NOMO-1 treated with DMSO at 0.1 percent for 48 hours (cell line): ENCODE measurements around the gene MIEF1.
"Not testable (repeated sequence)": the region's sequence is repeated elsewhere in the genome, so short reads cannot be mapped to it uniquely, and the experiment has no call there.

Source experiments
- DNase-seq: peaks from one replicate; lab custom pipeline; 2025; ENCODE audit not compliant: unreplicated experiment; lab: John Stamatoyannopoulos, UW

The MIEF1 gene

DNA sequence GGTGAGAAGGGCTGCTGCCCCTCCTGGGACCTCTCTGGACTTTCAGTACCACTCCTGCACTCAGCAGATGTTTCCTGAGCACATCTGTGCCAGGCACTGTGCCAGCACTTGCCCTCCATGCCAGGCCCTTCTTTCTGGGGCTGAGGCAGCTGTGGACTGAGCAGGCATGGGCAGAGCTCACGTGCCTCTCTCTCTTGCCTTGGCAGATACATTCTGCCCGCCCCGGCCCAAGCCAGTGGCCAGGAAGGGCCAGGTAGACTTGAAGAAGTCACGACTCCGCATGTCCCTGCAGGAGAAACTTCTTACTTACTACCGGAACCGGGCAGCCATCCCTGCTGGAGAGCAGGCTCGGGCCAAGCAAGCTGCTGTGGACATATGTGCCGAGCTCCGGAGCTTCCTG is 9.9 kb downstream of the MIEF1 start:
- DNase-seq, result no peak

DNA sequence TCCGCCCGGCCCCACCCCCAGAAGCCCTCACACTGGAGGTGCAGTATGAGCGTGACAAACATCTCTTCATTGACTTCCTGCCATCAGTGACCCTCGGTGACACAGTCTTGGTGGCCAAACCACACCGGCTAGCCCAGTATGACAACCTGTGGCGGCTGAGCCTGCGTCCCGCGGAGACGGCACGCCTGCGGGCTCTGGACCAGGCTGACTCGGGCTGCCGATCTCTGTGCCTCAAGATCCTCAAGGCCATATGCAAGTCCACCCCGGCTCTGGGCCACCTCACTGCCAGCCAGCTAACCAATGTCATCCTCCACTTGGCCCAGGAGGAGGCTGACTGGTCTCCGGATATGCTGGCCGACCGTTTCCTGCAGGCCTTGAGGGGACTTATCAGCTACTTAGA is 11.7 kb downstream of the MIEF1 start:
- DNase-seq, result no peak

DNA sequence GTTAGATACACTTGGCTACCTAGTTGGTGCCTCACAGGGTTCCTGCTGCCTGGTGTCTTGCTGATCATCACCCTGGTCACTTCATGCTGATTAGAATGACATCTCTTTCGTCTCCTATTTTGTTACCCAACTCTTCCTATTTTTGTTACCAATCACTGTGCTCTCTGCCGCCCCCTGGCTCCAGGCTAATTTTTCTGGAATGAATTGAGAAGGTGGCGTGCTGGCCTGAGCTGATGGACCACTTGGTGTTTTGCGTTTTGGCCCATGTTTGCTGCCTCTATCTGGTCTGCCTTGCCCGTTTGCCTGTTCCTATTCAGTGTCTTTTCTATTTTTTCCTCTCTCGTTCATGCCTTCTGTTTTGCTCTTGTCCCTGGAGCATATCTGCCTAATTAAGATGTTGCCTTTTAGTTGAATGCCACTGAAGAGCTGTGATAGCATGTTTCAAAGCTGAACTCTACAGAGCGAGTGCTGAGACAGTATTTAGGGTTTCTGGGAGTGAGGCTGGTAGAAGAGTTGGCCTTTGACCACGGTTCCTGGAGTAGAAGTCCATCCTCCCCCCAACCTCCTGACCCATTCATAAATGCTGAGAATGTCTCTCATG is 12.4 kb downstream of the MIEF1 start:
- DNase-seq, result peak; percentile 53

DNA sequence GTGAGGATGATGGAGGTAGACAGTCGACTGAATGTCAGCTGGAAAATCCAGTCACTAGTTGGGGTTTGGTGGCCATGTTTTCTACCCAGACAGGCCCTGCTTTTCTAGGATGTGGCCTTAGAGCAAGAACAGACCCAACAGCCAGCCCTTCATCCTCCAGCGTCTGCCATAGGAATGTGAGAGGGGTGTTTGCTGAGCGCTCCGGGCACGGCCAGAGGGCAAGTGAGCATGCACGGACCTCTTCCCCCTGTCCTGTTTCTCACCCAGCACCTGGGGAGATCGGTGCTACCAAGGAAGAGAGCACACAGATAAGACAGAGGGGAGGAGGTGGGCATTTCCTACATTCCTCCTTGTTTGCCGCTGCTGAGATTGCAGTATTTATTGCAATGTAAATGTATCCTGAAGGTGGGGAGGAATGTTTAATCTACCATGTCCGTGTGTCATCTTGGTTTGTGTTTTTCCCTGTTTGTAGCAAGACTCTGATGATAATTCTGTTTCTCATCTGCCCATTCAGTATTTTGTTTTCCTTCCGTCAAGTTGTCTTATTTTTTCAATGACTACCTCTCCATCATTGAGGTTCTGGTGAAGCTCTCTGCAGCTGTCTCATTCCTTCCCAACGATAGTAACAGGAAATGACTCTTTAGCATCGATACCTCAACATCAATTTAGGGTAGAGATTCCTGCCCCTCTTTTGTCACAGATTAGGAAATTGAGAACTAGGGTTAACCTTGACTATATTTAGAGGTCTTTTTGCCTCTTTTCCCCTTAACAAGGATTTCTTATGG is 13.4 kb downstream of the MIEF1 start:
- no peak for DNase-seq

DNA sequence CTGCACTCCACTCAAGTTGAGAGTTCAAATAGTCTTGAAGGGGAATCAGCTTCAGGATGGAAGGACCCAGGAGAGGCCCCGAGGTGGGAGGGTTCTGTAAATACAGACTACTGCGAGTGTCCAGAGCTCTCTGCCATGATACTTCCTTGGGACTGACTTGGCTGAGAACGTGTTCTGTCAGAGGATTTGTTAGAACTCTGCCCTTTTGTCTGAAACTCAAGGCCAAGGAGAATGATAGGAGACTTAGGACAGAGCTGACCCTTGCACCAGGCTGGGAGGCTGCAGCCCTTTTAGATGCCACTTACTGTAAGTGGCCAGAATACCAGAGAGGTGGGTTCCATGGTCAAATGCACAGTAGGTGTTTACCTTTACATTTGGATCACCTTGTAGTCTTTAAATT is 15.4 kb downstream of the MIEF1 start:
- DNase-seq, result no peak

DNA sequence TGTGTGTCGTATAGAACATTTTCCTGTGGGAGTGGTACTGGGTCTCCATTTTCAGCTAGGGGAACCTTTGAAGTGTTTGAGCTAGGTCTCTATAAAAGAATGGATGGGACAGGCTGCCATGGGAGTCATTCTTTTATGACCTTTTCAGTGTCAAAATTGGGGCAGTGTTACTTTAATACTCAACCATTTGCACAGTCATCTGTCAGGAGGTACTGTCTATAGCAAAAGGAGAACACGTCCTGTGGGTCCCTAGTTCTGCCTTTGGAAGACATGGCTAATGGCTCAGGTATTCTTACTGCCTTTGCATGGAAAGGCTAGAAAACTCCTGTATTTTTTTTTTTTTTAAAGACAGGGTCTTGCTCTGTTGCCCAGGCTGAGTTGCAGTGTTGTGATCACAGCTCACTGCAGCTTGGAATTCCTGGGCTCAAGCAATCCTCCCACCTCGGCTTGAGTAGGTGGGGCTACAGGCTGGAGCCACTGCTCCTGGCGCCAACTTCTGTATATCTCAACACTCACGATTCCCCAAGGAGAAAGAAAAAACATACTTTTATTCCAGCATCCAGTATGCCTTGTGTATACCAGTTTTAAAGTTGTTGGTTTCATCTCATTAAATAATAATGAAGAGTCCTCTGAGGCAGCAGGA is 16.2 kb downstream of the MIEF1 start:
- DNase-seq, result peak; percentile 9

DNA sequence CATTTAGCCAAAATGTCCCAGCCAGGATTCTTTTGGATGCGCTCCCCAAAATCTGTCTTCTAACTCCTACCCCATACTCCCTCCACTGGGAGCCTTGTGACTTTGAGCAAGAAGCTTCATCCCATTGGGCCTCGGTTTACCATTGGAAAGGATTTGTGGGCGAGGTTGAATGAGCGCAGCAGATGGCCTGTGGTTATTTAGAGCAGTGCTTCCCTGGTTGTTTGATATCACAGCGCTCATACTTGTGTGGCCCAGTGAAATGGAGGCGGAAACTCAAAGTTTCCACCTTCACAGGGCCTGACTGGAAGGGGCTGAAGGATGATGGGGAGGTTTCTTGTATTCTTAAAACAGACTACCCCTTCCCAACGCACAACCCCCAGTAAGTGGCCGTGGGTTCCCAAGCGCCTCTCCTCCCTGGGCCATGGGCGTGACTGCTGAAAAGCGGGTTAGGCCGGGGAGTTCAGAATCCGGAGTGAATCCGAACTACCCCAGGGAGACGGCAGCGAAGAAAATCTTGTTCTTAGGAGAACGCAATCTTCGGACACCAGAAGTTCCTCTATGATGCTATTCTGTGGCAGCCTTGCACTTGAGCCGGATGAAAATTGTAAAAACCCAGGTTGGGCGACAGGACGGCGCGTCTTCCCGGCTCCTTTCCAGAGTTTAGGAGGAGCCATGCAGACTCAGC is 17.0 kb downstream of the MIEF1 start:
- DNase-seq, result peak; percentile 46

DNA sequence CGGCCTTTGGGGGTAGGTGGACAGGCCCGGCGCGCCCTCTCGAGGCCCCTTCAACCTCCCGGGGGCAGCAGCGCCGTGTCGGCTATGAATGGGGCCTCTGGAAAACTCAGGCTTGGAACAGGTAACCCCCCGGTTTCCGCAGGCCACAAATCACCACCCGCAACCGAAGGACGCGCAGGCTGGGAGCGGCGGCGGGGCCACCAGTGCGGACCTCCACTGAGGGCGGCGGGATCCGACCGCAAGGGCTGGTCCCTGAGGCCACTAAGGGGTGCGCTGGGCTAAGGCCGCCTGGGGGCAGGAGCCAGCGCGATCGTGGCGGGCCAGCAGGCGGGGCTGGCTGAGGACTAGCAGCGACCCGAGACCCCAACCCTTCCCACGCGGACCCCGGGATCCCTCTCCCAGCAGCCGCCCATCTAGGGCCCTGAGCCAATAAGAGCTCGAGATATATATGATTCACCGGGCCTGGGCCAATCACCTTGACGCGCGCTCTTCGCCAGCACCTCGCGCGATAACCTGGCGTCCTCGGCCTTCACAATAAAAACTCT is 17.7 kb downstream of the MIEF1 start:
- DNase-seq, result peak; percentile 99

DNA sequence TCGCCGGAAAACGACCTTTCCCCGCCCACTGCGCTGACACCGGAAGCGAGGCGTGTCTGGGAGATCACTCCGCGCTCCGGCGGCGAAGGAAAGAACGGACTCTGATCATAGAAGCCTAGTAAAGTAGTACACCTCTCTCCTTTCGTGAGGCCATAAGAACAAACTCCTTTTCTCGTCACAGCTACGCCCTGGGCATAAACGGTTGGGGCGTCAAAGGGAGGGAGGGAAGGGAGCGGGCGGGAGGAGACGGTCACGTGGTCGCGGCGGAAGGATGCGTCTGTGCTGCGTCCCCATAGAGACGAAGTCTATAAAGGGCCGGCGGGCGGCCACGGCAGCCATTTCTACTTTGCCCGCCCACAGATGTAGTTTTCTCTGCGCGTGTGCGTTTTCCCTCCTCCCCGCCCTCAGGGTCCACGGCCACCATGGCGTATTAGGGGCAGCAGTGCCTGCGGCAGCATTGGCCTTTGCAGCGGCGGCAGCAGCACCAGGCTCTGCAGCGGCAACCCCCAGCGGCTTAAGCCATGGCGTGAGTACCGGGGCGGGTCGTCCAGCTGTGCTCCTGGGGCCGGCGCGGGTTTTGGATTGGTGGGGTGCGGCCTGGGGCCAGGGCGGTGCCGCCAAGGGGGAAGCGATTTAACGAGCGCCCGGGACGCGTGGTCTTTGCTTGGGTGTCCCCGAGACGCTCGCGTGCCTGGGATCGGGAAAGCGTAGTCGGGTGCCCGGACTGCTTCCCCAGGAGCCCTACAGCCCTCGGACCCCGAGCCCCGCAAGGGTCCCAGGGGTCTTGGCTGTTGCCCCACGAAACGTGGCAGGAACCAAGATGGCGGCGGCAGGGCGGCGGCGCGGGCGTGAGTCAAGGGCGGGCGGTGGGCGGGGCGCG is 18.4 kb downstream of the MIEF1 start, which contains the start of gene ATF4:
TSS of gene ATF4 (plus strand) at position 337 of the 880 bp plus-strand sequence. CDS start 884 bp downstream, outside the sequence.
- DNase-seq, result peak; percentile 87

DNA sequence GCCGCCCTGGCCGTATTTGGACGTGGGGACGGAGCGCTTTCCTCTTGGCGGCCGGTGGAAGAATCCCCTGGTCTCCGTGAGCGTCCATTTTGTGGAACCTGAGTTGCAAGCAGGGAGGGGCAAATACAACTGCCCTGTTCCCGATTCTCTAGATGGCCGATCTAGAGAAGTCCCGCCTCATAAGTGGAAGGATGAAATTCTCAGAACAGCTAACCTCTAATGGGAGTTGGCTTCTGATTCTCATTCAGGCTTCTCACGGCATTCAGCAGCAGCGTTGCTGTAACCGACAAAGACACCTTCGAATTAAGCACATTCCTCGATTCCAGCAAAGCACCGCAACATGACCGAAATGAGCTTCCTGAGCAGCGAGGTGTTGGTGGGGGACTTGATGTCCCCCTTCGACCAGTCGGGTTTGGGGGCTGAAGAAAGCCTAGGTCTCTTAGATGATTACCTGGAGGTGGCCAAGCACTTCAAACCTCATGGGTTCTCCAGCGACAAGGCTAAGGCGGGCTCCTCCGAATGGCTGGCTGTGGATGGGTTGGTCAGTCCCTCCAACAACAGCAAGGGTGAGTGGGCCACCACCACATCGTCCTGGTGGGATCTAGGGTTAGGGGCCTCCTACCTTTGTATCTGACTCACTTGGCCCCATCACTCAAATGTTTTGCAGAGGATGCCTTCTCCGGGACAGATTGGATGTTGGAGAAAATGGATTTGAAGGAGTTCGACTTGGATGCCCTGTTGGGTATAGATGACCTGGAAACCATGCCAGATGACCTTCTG is 19.2 kb downstream of the MIEF1 start:
- peak; percentile 64 for DNase-seq

DNA sequence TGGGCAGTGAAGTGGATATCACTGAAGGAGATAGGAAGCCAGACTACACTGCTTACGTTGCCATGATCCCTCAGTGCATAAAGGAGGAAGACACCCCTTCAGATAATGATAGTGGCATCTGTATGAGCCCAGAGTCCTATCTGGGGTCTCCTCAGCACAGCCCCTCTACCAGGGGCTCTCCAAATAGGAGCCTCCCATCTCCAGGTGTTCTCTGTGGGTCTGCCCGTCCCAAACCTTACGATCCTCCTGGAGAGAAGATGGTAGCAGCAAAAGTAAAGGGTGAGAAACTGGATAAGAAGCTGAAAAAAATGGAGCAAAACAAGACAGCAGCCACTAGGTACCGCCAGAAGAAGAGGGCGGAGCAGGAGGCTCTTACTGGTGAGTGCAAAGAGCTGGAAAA is 20.0 kb downstream of the MIEF1 start:
- not testable (repeated sequence) for DNase-seq

DNA sequence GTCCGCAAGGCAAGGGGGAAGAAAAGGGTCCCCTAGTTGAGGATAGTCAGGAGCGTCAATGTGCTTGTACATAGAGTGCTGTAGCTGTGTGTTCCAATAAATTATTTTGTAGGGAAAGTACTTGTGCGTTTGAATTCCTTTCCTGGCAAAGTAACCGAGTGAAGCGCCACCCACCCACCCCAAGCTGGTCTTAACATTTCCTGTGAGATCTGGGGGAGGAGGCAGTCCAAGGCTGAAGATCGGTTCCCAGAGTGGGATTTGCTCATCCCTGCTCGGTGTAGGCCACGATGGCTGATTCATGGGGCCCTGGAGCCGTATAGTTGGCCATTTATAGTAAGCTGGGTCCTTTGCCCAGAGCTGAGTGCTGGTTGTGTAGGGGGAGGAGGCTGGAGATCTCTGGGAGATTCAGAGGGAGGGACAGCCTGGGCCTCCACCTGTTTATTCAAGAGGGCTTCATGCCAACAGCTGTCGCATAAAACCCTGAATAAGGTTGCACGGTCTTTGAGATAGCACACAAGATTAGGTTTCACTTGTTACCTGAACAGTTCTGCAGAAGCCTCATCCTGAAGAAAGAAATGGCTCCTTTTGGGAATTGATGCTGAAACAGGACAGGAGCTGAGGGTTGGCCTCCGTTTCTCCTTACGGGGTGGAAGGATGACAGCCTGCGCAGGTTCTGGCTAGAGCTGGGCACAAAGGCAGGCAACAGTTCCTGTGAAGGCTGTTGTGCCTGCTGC is 20.6 kb downstream of the MIEF1 start:
- DNase-seq, result peak; percentile 15

DNA sequence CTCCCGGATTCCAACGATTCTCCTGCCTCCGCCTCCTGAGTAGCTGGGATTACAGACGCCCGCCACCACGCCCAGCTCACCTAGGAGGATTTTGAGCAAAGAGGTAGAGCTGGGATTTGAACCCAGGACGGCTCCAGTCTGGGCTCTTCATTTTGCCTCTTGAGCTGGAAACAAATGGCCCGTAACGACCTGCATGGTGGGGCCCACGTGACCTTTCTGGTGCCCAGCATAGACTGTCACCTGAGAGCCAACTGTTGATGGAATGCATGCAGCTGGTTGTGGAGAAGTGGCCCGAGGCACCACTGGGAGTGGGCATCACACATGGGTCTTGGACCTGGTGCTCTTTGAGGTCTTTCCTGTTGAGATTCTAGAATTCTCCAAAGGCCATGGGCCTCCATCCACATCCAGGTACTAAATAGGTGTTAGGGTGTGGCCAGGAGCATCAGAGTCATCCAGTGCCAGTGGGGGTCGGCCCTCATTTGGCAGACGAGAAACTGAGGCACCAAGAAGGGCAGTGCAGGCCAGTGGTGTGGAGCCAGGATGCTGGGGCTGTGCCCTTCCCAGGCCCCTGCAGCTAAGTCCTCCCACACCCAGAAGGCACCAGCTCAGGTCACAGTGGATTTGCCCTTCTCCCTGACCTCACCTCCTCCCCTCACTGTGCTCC is 22.1 kb downstream of the MIEF1 start:
- no peak for DNase-seq

DNA sequence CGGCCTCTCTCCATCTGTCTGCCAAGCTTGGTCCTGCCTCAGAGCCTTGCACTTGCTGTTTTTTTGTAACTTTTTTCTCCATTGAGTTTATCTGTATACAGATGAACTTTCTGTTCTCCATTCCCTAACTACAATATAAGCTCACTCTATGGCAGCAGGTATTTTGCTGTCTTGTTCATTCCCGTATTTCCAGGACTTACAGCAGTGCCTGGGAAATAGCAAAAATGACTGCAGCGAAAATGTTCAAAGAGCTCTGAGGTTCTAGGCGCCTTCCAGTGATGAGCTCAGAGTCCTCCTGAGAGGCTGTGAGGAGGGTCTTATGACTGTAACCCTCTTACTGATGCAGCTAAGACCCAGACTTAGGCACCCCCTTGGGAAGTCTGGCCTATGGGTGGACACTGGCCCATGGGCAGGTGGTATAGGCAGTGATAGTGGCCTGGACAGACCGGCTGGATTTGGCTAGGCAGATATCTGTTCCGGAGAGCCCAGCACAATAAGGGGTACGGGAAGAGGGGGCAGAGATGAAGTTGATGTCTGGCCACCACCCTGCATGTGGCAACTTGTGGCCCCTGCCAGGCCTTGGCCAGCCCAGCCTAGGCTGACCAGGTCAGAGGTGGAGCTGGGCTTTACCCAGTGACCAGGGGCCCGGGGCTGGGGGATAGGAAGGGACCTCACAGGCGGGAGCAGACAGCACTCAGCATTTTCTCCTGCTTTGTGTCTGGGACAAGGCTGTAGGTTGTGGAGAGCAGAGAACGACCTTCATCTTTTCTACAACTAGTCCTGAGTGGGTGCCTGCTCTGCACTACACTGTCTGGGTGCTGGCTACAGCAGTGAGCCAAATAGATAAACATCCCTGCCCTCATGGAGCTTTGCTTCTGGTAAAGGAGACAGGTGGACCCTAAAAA is 22.9 kb downstream of the MIEF1 start:
- no peak for DNase-seq

DNA sequence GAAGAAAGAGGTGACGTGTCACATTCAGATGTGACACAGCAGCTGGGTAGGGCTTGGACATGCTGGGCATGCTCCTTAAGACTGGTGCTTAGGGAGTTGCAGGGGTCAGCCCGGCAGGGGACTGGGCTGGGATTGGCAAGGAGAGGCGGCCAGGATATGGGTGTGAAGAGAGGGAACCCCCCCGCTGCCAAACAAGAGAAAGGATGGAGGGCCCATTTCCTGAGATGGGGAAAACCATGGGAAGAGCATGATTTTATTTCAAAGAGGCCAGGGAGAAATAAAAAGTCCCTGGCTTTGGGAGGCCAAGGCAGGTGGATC is 23.5 kb downstream of the MIEF1 start:
- DNase-seq, result no peak

DNA sequence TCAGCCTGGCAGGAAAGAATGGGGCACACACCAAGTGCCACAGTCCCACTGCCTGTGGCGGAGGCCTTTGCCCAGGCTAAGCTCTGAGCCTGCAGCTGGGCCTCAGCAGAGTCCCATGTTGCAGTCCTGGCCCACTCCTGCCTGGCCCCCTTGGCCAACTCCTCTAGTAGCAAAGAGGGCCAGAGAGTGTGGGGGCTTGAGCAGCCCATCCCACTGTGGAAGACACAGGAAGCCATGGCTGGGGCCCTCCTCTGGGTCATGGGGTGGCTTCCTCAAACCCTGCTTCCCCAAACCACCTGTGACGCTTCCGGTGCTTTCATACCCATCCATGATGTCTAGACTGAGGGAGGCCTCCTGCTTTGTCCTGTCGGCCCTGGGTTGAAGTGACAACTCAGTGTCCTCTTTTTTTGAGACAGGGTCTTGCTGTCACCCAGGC is 24.7 kb downstream of the MIEF1 start:
- peak; percentile 22 for DNase-seq

DNA sequence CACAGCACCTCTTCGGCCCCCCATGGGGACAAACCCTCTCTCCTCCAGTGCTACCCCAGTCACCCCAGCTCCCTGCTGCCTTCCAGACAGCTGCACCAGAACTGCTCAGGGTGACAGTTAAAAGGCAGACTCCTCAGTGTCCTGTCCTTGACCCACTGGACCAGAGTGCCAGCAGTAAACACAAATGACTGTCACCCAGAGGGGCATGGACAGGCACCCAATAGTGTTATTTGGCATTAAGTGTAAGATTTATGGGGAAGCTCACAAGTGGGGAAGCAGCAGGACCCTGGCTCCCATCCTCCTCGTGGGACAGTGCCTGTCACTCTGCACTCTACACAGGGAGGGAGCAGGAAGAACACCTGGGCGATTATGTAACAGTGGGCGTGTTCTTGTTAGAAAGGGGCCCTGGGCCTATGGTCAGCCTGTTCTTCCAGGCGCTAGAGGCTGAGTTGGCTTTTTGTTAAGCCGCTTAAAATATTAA is 25.4 kb downstream of the MIEF1 start:
- no peak for DNase-seq
